A673 (cell line): ENCODE results near the gene TNFSF8.

Experiments
- CTCF ChIP-seq: fragments of 300-800, 200-600 bp; sonication (generic); conservative IDR thresholded peaks from 2 replicates; pipeline ENCODE4 v1.5.1; 2017; ENCODE audit warnings: low read depth, mild to moderate bottlenecking, antibody characterized with exemption, low read length, moderate library complexity, mixed read lengths
- EZH2 ChIP-seq: fragments of 200-600 bp; sonication (generic); IDR thresholded peaks from 2 replicates; pipeline ENCODE4 v1.6.1; 2017; ENCODE audit warnings: borderline replicate concordance, low read depth, mild to moderate bottlenecking, mixed read lengths, antibody characterized with exemption, low read length; ENCODE audit not compliant: poor library complexity, severe bottlenecking

GRCh38 chr9:114910541-114910940 lies 19.9 kb downstream of the TNFSF8 start:
- TF ChIP-seq CTCF = no peak
- no peak for TF ChIP-seq EZH2
